Fibroblast of villous mesenchyme (primary cell): ENCODE data around the gene UCHL5. TPM values are rescaled to one million over a fixed set of nuclear protein-coding genes. Genes with fewer than 3 reads are reported as not detected.
A peak's percentile ranks its signal among the peaks of the same experiment; 100 is the strongest.

Experiments
- DNase-seq: peaks from one replicate; pipeline ENCODE4 v3.0.0-alpha.2; 2010; ENCODE audit warnings: low read depth
- H3K4me3 ChIP-seq: 2 replicates; pipeline ENCODE4 v1.5.1; 2011; ENCODE audit warnings: low read depth, mild to moderate bottlenecking, low read length
- total RNA-seq: library from RNA; depleted of rRNA; stranded (reverse); fragments of >200 nt; gene quantifications from 2 replicates; pipeline ENCODE4 v1.2.3, GENCODE V29; 2012
- TF ChIP-seq, protein P1 (sequence below): IDR thresholded peaks from 2 replicates; pipeline ENCODE4 v1.5.1; 2012; ENCODE audit warnings: low read depth, mild to moderate bottlenecking, low read length; ENCODE audit not compliant: insufficient read depth

Gene UCHL5
- total RNA-seq, 1 donor: 25.5 TPM

DNA sequence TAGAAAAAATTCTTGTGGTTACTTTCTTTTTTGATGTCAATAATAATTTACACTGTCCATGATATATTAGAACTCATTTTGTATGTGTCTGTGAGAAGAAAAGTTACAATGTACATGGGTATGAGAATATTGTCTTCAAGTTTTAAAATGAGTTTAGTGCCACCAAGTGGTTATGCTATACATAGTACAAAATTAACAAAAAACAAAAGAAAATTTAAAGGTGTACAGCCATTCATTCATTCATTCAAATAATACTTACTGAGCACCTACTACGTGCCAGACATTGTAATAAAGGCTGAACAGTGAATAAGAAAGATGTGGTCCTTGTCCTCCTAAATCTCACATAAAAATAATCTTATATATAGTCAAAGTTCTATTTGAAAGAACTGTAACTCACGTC lies 27.7 kb downstream of the UCHL5 start:
- TF ChIP-seq, protein P1, sequence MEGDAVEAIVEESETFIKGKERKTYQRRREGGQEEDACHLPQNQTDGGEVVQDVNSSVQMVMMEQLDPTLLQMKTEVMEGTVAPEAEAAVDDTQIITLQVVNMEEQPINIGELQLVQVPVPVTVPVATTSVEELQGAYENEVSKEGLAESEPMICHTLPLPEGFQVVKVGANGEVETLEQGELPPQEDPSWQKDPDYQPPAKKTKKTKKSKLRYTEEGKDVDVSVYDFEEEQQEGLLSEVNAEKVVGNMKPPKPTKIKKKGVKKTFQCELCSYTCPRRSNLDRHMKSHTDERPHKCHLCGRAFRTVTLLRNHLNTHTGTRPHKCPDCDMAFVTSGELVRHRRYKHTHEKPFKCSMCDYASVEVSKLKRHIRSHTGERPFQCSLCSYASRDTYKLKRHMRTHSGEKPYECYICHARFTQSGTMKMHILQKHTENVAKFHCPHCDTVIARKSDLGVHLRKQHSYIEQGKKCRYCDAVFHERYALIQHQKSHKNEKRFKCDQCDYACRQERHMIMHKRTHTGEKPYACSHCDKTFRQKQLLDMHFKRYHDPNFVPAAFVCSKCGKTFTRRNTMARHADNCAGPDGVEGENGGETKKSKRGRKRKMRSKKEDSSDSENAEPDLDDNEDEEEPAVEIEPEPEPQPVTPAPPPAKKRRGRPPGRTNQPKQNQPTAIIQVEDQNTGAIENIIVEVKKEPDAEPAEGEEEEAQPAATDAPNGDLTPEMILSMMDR: peak; percentile 30
- DNase-seq: peak; percentile 18
- no peak overlapping the region for H3K4me3 ChIP-seq

DNA sequence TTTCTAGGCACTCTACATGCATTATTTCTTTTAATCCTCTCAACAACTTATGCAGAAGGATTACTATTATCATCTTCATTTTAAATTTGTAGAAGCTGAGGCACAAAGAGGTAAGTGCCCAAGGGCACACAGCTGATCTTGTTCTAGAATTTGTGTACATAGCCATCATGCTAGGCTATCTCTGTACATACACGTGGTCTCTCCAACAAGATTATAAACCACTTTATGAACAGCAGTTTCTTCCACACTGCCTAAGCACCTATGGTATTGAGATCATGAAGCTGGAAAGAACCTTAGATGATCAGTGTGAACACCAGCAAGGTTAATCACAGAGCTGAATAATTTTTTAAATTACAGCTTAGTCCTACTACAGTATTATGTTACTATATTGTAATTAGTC lies 28.9 kb downstream of the UCHL5 start:
- TF ChIP-seq, protein P1: no peak
- DNase-seq: no peak
- H3K4me3 ChIP-seq: no peak overlapping the region

DNA sequence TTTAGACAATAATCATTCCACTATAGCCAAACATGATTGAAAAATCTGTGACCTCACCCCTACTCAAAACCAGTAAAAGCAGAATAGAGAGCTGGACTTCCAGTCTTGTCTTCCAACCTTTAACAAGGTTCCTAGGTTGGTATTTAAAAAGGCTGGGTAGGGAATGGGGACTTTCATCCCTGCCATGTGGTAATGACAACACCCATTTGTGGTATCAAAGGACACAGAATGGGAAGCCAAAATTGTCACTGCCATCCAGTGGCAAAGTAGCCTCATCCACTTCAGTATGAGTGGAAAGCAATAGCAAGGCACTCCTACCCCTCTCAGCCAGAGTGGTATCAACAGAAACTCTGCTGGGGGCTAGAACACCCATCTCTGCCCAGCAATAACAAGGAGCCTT lies 33.9 kb downstream of the UCHL5 start:
- H3K4me3 ChIP-seq: no peak overlapping the region
- no peak for DNase-seq
- TF ChIP-seq, protein P1: no peak

DNA sequence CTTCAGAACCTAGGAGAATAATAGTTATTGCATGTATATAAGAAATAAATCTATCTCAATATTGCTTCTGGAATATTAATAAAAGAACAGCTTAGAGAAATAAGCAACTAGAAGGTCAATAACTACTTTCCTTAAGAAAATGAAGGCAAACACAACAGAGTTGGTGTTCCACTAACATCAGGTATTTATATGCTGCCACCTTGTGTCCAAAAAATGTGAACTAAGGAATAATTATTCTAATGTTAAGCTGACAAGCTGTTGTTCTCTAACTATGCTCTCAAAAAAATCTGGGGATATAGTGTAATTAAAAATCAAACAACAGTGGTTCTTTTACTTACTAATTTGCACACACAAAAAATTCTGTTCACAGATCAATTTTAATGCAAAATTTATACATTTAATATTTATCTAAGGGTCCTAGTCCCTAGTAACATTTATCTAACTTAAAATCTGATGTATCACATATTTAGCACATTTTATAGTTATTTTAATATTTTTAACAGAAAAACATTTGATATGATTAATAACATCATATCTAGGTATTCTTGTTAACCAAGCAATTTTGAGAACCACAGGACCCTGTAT lies 39.6 kb downstream of the UCHL5 start:
- peak; percentile 72 for DNase-seq
- TF ChIP-seq, protein P1: peak; percentile 48

DNA sequence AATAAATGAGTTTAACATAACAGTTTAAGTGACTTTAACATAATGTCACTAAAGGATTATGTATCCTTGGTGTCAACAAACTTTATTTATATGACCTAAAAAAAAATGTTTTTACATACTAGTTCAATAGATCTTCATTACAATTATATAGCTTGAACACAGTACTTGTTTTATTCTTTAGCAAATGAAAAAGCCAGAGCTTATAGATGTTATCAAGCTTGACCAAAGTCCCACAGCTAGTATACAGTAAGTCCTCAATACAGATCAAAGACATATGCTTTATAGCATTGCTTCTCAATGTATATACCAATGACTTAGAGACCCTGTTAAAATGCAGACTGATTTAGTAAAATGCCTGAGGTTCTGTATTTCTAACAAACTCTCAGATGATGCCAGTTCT lies 42.4 kb downstream of the UCHL5 start:
- TF ChIP-seq, protein P1: no peak
- no peak for DNase-seq
- H3K4me3 ChIP-seq: no peak overlapping the region

More for the DNA sequence above, 39.6 kb downstream of the UCHL5 start:
- H3K4me3 ChIP-seq: no peak overlapping the region

DNA sequence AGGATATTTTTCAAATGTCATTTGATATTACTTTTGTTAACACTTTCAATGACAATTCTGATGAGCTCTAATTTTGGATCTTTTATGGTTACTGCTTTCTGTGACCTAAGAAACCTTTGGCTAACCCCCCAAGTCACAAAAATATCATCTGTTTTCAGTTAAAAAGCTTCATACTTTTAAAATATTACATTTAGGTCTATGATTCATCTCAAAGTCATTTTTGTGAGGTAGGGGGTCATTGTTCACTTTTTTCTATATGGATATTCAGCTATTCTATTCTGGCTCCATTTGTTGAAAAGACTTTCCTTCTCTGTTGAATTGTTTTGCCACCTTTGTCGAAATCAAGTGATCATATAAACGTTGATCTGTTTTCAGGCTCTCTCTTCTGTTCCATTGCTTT lies 44.8 kb downstream of the UCHL5 start:
- no peak overlapping the region for H3K4me3 ChIP-seq
- TF ChIP-seq, protein P1: no peak
- no peak for DNase-seq

DNA sequence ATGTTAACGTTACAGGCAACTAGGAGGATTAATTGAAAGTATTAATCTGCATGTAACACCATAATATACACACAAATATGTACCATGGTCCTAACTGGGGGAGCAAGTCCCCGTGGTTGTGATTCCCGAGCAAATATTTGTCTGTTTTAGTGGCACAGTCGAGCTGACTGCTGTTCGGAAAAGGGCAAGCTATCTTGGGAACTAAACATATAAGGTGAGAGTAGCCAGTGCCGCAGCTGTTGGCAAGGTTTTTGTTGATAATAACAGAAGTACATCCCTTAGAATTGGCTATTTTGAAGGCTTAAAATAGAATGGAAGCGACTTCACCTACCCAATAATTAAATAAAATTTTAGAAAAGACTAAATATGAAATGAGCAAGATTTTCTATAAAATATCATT lies 45.5 kb downstream of the UCHL5 start:
- TF ChIP-seq, protein P1: no peak
- no peak for DNase-seq
- H3K4me3 ChIP-seq: no peak overlapping the region
